ENCODE data around the gene MYLK. TPM values are rescaled to one million over a fixed set of nuclear protein-coding genes. Genes with fewer than 3 reads are reported as not detected.

The MYLK gene
- total and polyA plus RNA-seq, 9 of the 15 experiments (the other 6 are each of a cell fraction or from before 2014, with no cell fraction given), result 0.11 to 0.53 (median 0.18) TPM; not detected in 2

- Histone ChIP-seq H4K20me1 (replicated peaks; ENCODE audit: control insufficient read depth, insufficient read depth, low read length) (no peaks in the 10 kb centered on the region), H2AFZ (ENCODE audit: low read depth, low read length) (no peak overlapping the region), H3K36me3 (ENCODE audit: control insufficient read depth, insufficient read depth, low read length) (no peaks in the 10 kb centered on the region), H3K27me3 (ENCODE audit: control insufficient read depth in 2 of 2, insufficient read depth in 2 of 2, low read length in 2 of 2) (peaks cover 4 to 18% of the 10 kb centered on the region in 2 experiments; a peak in 3 of 5 replicates), H3K79me2 (ENCODE audit: control insufficient read depth, insufficient read depth, low read length) (no peaks in the 10 kb centered on the region), H3K4me2 (ENCODE audit: insufficient read depth, low read length) (no peak overlapping the region), H3K9me1 (ENCODE audit: control insufficient read depth, insufficient read depth, low read length) (no peaks in the 10 kb centered on the region), H3K9me3 (replicated peaks; ENCODE audit: control insufficient read depth, insufficient read depth, low read depth, low read length) (no peaks in the 10 kb centered on the region), H3K27ac (ENCODE audit: extremely low read depth, low read depth, low read length) (no peak overlapping the region), H3K4me1 (replicated peaks in 1 of 2; ENCODE audit: control insufficient read depth in 2 of 2, insufficient read depth in 2 of 2, low read length in 2 of 2) (no peaks in the 10 kb centered on the region), H3K9ac (ENCODE audit: insufficient read depth in 1 of 2, low read depth in 2 of 2, low read length in 2 of 2) (no peak overlapping the region), H3K4me3 (no peak overlapping the region)
- 11% methylated on average over 2 of the region's 2 CpGs for WGBS (ENCODE audit: insufficient coverage, low coverage, missing lambda C conversion rate)
- CTCF ChIA-PET (ENCODE audit: low intra/inter-chr PET ratio), result no interaction called here
- intact Hi-C loops (cut with micrococcal nuclease) (no loop called here), in situ Hi-C loops (cut with MboI) (no loop called here)
- TF ChIP-seq CBX2 (IDR thresholded peaks at IDR 0.05; ENCODE audit: insufficient read depth, low read length, poor library complexity, severe bottlenecking) (no peak), ZFX (CRISPR knock-in tag; IDR thresholded peaks at IDR 0.05) (no peak), TAL1 (IDR thresholded peaks at IDR 0.05) (no peak), FOXJ3 (CRISPR knock-in tag; IDR thresholded peaks at IDR 0.05) (no peak), TEAD2 (tag; IDR thresholded peaks at IDR 0.05) (no peak), RERE (CRISPR knock-in tag; IDR thresholded peaks at IDR 0.05; ENCODE audit: borderline replicate concordance) (no peak), NFRKB (IDR thresholded peaks at IDR 0.05; ENCODE audit: low read depth) (no peak), YBX1 (IDR thresholded peaks at IDR 0.05) (no peak), FOSL1 (tag; conservative IDR thresholded peaks at IDR 0.05) (no peak), ZKSCAN3 (CRISPR knock-in tag; IDR thresholded peaks at IDR 0.05) (no peak)
- DNase-seq (ENCODE audit: extremely low read depth in 1 of 4, low spot score in 3 of 4) (no peak), ATAC-seq (no peak), FAIRE-seq (no peak)
- BruUV-seq (replicated peaks), result no TSS peak
- POLR2A ChIA-PET, result interaction anchor here (0.7 to 1.1 kb wide), 2 partner anchors 10 to 361 kb away, joined by 3 read pairs; no protein-coding TSS in a partner anchor
These were observed 144.4 kb downstream of the MYLK start for GRCh38 chr3:123739754-123740153.

All from K562 (cell line).